IMR-90 (cell line): ENCODE measurements around the gene MX1. TPM values are rescaled to one million over a fixed set of nuclear protein-coding genes. Genes with fewer than 3 reads are reported as not detected.

Experiments
- ATAC-seq: fragments of 200-7000 bp; cut with Tn5 transposase; 2 replicates; pipeline ENCODE4 v1.9.1; 2020; ENCODE audit warnings: low read depth, mild to moderate bottlenecking, moderate library complexity
- BruUV-seq: library from RNA; stranded (reverse); fragments of 400-500 nt; replicated peaks from 2 replicates; lab custom pipeline; 2021; lab: Mats Ljungman, UMichigan
- CTCF ChIA-PET: fragments of 300-600 bp; formaldehyde crosslinking; extraction: SDS; loops from one replicate; lab custom pipeline; 2021; ENCODE audit warnings: antibody characterized with exemption; lab: Yijun Ruan, JAX
- POLR2A ChIA-PET: fragments of 300-600 bp; sonication (Branson Sonifier 250); formaldehyde crosslinking; loops from one replicate; lab custom pipeline; 2022; ENCODE audit warnings: antibody characterized with exemption; ENCODE audit not compliant: unreplicated experiment; lab: Charles Lee
- DNase-seq: peaks from one replicate; pipeline ENCODE4 v3.0.0; 2013
- H2AFZ ChIP-seq: replicated peaks from 2 replicates; pipeline ENCODE3; 2013; ENCODE audit warnings: low read length, mild to moderate bottlenecking; ENCODE audit not compliant: poor library complexity
- H2AK5ac ChIP-seq: 2 replicates; pipeline ENCODE4 v1.6.1; 2013; ENCODE audit warnings: low read depth, low read length, inconsistent platforms
- H2AK9ac ChIP-seq: replicated peaks from 2 replicates; pipeline ENCODE3; 2013; ENCODE audit warnings: mild to moderate bottlenecking, low read depth, low read length, moderate library complexity; ENCODE audit not compliant: poor library complexity
- H2BK120ac ChIP-seq: 2 replicates; pipeline ENCODE4 v1.6.1; 2013; ENCODE audit warnings: low read depth, low read length, inconsistent platforms
- H2BK15ac ChIP-seq: 3 replicates; pipeline ENCODE4 v1.6.1; 2013; ENCODE audit warnings: low read depth, low read length, inconsistent platforms
- H2BK20ac ChIP-seq: 2 replicates; pipeline ENCODE4 v1.6.1; 2013; ENCODE audit warnings: low read depth, mild to moderate bottlenecking, inconsistent platforms, low read length, moderate library complexity
- H2BK5ac ChIP-seq: 2 replicates; pipeline ENCODE4 v1.6.1; 2013; ENCODE audit warnings: mild to moderate bottlenecking, low read depth, low read length, inconsistent platforms; ENCODE audit not compliant: poor library complexity, severe bottlenecking
- H3K14ac ChIP-seq: replicated peaks from 2 replicates; pipeline ENCODE4 v1.6.1; 2013; ENCODE audit warnings: low read depth, low read length, inconsistent platforms
- H3K18ac ChIP-seq: 2 replicates; pipeline ENCODE4 v1.6.1; 2013; ENCODE audit warnings: low read depth, low read length, control low read depth
- H3K23ac ChIP-seq: 2 replicates; pipeline ENCODE4 v1.6.1; 2013; ENCODE audit warnings: low read depth, low read length, inconsistent platforms
- H3K27ac ChIP-seq: 2 replicates; pipeline ENCODE4 v1.5.1; 2013; ENCODE audit warnings: mild to moderate bottlenecking, control low read depth, low read length; ENCODE audit not compliant: insufficient read depth
- H3K27me3 ChIP-seq: 2 replicates; pipeline ENCODE4 v1.6.1; 2013; ENCODE audit warnings: low read length; ENCODE audit not compliant: control insufficient read depth, insufficient read depth
- H3K36me3 ChIP-seq: 2 replicates; pipeline ENCODE4 v1.6.1; 2013; ENCODE audit warnings: low read length, mixed read lengths; ENCODE audit not compliant: control insufficient read depth, insufficient read depth
- H3K4ac ChIP-seq: 2 replicates; pipeline ENCODE4 v1.6.1; 2013; ENCODE audit warnings: low read depth, low read length, inconsistent platforms
- H3K4me1 ChIP-seq: 2 replicates; pipeline ENCODE4 v1.6.1; 2013; ENCODE audit warnings: low read length, mixed read lengths; ENCODE audit not compliant: control insufficient read depth, insufficient read depth
- H3K4me2 ChIP-seq: 2 replicates; pipeline ENCODE4 v1.6.1; 2013; ENCODE audit warnings: low read depth, mild to moderate bottlenecking, control low read depth, low read length, moderate library complexity
- H3K4me3 ChIP-seq: 2 replicates; pipeline ENCODE4 v1.5.1; 2013; ENCODE audit warnings: low read depth, mild to moderate bottlenecking, control low read depth, low read length, moderate library complexity; ENCODE audit not compliant: insufficient read depth
- H3K56ac ChIP-seq: 2 replicates; pipeline ENCODE4 v1.6.1; 2013; ENCODE audit warnings: low read length, inconsistent platforms; ENCODE audit not compliant: insufficient read depth; ENCODE audit errors: extremely low read depth
- H3K79me1 ChIP-seq, 2 experiments: 2 replicates each; pipeline ENCODE4 v1.6.1; 2013; ENCODE audit warnings: low read length in 2 of 2, inconsistent platforms in 1 of 2, low read depth in 1 of 2
- H3K9ac ChIP-seq: 2 replicates; pipeline ENCODE4 v1.6.1; 2013; ENCODE audit warnings: low read depth, low read length, control low read depth
- H3K9me1 ChIP-seq: 2 replicates; pipeline ENCODE4 v1.6.1; 2013; ENCODE audit warnings: low read length, inconsistent platforms; ENCODE audit not compliant: insufficient read depth
- H3K9me3 ChIP-seq: 2 replicates; pipeline ENCODE4 v1.6.1; 2013; ENCODE audit warnings: low read length; ENCODE audit not compliant: control insufficient read depth, insufficient read depth
- H4K20me1 ChIP-seq: 2 replicates; pipeline ENCODE4 v1.6.1; 2013; ENCODE audit warnings: low read length, inconsistent platforms; ENCODE audit not compliant: insufficient read depth
- H4K5ac ChIP-seq: 2 replicates; pipeline ENCODE4 v1.6.1; 2013; ENCODE audit warnings: mild to moderate bottlenecking, low read depth, low read length, control low read depth
- H4K8ac ChIP-seq, 2 experiments: 2 replicates each; pipeline ENCODE4 v1.6.1; 2013; ENCODE audit warnings: low read depth in 2 of 2, low read length in 2 of 2, control low read depth in 1 of 2, inconsistent platforms in 1 of 2
- H4K91ac ChIP-seq: 2 replicates; pipeline ENCODE4 v1.6.1; 2013; ENCODE audit warnings: low read depth, low read length, inconsistent platforms; ENCODE audit not compliant: insufficient read depth
- BHLHE40 ChIP-seq: fragments of 150-350 bp; IDR thresholded peaks from 2 replicates; pipeline ENCODE4 v1.6.1; 2016; ENCODE audit warnings: mild to moderate bottlenecking, low read depth, low read length
- CEBPB ChIP-seq: IDR thresholded peaks from 2 replicates; pipeline ENCODE4 v1.6.1; 2012; ENCODE audit warnings: low read depth, low read length, improper control_type of control experiment
- FOS ChIP-seq: fragments of 150-350 bp; IDR thresholded peaks from 2 replicates; pipeline ENCODE4 v1.6.1; 2016; ENCODE audit warnings: low read depth, low read length
- MAFK ChIP-seq: IDR thresholded peaks from 2 replicates; pipeline ENCODE4 v1.6.1; 2012; ENCODE audit warnings: low read depth, low read length, improper control_type of control experiment
- MAZ ChIP-seq: IDR thresholded peaks from 2 replicates; pipeline ENCODE4 v1.6.1; 2012; ENCODE audit warnings: low read depth, mild to moderate bottlenecking, low read length, improper control_type of control experiment, moderate library complexity, borderline replicate concordance
- NFE2L2 ChIP-seq: fragments of 150-350 bp; IDR thresholded peaks from 2 replicates; pipeline ENCODE4 v1.6.1; 2016; ENCODE audit warnings: low read depth, mild to moderate bottlenecking, low read length
- WGBS, 2 experiments: methylation state at CpG; one replicate each; pipeline versions ENCODE4 v1.1.5 to v1.1.7; 2013; ENCODE audit warnings: missing lambda C conversion rate in 2 of 2; ENCODE audit not compliant: insufficient read length in 1 of 2; ENCODE audit errors: extremely low coverage in 2 of 2; 5-methylcytosine and 5-hydroxymethylcytosine counted together
- dilution Hi-C: fragments of 300-500 bp; cut with HindIII; formaldehyde crosslinking; loops from one replicate; pipeline ENCODE4 v1.14.3; 2018; ENCODE audit warnings: low sequenced_read_pairs; ENCODE audit not compliant: unreplicated experiment
- in situ Hi-C: fragments of 300-500 bp; cut with MboI; formaldehyde crosslinking; loops from 3 replicates; pipeline ENCODE4 v1.14.3; 2019; ENCODE audit warnings: low sequenced_read_pairs, inconsistent platforms, mixed read lengths
- intact Hi-C: fragments of 100-400 bp; cut with micrococcal nuclease; formaldehyde crosslinking; loops from 2 replicates; pipeline ENCODE4 v1.10.0; 2022
- polyA plus RNA-seq, 3 experiments: library from polyadenylated mRNA; depleted of rRNA; stranded (reverse); fragments of >200 nt; gene quantifications; 2 replicates each; pipeline ENCODE4 v1.2.3, GENCODE V29; 2012; ENCODE audit warnings: low replicate concordance in 1 of 3
- total RNA-seq: library from RNA; depleted of rRNA; stranded (reverse); fragments of >200 nt; gene quantifications from 2 replicates; pipeline ENCODE4 v1.2.3, GENCODE V29; 2012
- TF ChIP-seq, protein P1 (sequence below): conservative IDR thresholded peaks from 2 replicates; pipeline ENCODE4 v1.5.1; 2012; ENCODE audit warnings: mild to moderate bottlenecking, low read depth, low read length, improper control_type of control experiment

Gene MX1
- total and polyA plus RNA-seq, 2 of the 4 experiments (the other 2 are of a cell fraction), result 1.0 to 2.5 TPM

DNA sequence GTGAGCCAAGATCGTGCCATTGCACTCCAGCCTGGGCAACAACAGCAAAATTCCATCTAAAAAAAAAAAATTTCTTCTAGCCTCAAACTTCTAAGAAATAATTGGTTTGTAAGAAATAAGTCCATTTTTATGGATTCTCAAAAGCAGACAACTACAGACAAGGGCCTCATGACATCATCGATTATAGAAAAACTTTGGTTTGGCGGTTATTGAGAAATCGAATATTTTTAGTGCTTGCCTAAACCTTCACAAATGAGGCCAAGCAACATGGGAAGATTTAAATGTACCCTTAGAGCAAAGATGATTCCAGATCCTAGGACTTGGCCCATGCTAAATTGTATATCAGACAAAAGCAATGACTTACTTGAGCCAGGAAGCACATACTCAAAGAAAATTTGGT lies 27.8 kb upstream of the MX1 start:
- TF ChIP-seq NFE2L2 (no peak), FOS (no peak), MAZ (no peak), MAFK (no peak), CEBPB (no peak), BHLHE40 (no peak)
- TF ChIP-seq, protein P1, sequence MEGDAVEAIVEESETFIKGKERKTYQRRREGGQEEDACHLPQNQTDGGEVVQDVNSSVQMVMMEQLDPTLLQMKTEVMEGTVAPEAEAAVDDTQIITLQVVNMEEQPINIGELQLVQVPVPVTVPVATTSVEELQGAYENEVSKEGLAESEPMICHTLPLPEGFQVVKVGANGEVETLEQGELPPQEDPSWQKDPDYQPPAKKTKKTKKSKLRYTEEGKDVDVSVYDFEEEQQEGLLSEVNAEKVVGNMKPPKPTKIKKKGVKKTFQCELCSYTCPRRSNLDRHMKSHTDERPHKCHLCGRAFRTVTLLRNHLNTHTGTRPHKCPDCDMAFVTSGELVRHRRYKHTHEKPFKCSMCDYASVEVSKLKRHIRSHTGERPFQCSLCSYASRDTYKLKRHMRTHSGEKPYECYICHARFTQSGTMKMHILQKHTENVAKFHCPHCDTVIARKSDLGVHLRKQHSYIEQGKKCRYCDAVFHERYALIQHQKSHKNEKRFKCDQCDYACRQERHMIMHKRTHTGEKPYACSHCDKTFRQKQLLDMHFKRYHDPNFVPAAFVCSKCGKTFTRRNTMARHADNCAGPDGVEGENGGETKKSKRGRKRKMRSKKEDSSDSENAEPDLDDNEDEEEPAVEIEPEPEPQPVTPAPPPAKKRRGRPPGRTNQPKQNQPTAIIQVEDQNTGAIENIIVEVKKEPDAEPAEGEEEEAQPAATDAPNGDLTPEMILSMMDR, result no peak
- no CpG with 5 or more reads among the region's 4 CpGs for WGBS, 2 experiments
- POLR2A ChIA-PET, result no interaction called here

More for the DNA sequence above, 27.8 kb upstream of the MX1 start:
- in situ Hi-C loops, result no loop called here
- Histone ChIP-seq H3K4me3 (no peak overlapping the region), H2BK120ac (no peak overlapping the region), H2AK5ac (no peak overlapping the region), H3K27me3 (peaks cover 3% of the 10 kb centered on the region; the same call in 1 of the 2 replicates), H2BK15ac (no peak overlapping the region), H3K14ac (no peak overlapping the region), H3K18ac (no peak overlapping the region), H3K9ac (no peak overlapping the region), H4K91ac (no peak overlapping the region), H3K27ac (no peak overlapping the region), H2BK20ac (no peak overlapping the region), H3K4me1 (no peaks in the 10 kb centered on the region), H2AK9ac (no peak overlapping the region), H3K23ac (no peak overlapping the region), H4K5ac (no peak overlapping the region), H2AFZ (no peak overlapping the region), H4K20me1 (no peaks in the 10 kb centered on the region), H3K9me3 (no peaks in the 10 kb centered on the region), H3K4me2 (no peak overlapping the region), H3K79me1 (no peaks in the 10 kb centered on the region), H3K36me3 (no peaks in the 10 kb centered on the region), H3K56ac (no peak overlapping the region), H2BK5ac (no peak overlapping the region), H3K9me1 (no peaks in the 10 kb centered on the region), H4K8ac (no peak overlapping the region), H3K4ac (no peak overlapping the region)
- ATAC-seq (no peak), DNase-seq (no peak)
- BruUV-seq, result no TSS peak
- dilution Hi-C loops, result no loop called here
- intact Hi-C loops, result no loop called here
- CTCF ChIA-PET, result interaction anchor here (0.7 kb wide), 1 partner anchor 86 kb away, joined by 3 read pairs; no protein-coding TSS in a partner anchor
